Activated CD4-positive, alpha-beta memory T cell treated with anti-CD3 and anti-CD28 coated beads for 36 hours (primary cell): ENCODE data around the gene IMPG1. TPM values are rescaled to one million over a fixed set of nuclear protein-coding genes. Genes with fewer than 3 reads are reported as not detected.

Experiments
- CTCF ChIA-PET: fragments of 350-600 bp; sonication (Branson Sonifier 250); formaldehyde crosslinking; loops from one replicate; lab custom pipeline; 2021; ENCODE audit warnings: antibody characterized with exemption, inconsistent platforms; lab: Charles Lee
- POLR2A ChIA-PET: fragments of 350-600 bp; sonication (Branson Sonifier 250); formaldehyde crosslinking; loops from one replicate; lab custom pipeline; 2021; ENCODE audit warnings: antibody characterized with exemption; lab: Charles Lee
- DNase-seq: peaks from one replicate; pipeline ENCODE4 v3.0.0-alpha.2; 2020
- H3K27ac Mint-ChIP-seq: one replicate; pipeline ENCODE4 v1.8.0; 2021; ENCODE audit warnings: mixed read lengths
- H3K27me3 Mint-ChIP-seq: one replicate; pipeline ENCODE4 v1.8.0; 2021; ENCODE audit warnings: mixed read lengths
- H3K36me3 Mint-ChIP-seq: one replicate; pipeline ENCODE4 v1.8.0; 2021; ENCODE audit warnings: mixed read lengths
- H3K4me1 Mint-ChIP-seq: one replicate; pipeline ENCODE4 v1.8.0; 2021; ENCODE audit warnings: low read depth, mixed read lengths
- H3K4me3 Mint-ChIP-seq: one replicate; pipeline ENCODE4 v1.8.0; 2021; ENCODE audit warnings: mild to moderate bottlenecking, mixed read lengths
- H3K9me3 Mint-ChIP-seq: one replicate; pipeline ENCODE4 v1.8.0; 2021; ENCODE audit warnings: mixed read lengths
- intact Hi-C: fragments of 100-400 bp; cut with micrococcal nuclease; formaldehyde crosslinking; loops from one replicate; pipeline ENCODE4 v1.15.1; 2023
- total RNA-seq, 2 experiments: library from RNA; stranded (reverse); gene quantifications; one replicate each; pipeline ENCODE4 v1.2.3, GENCODE V29; 2021

The IMPG1 gene
- total RNA-seq, 2 experiments from 2014 or later: not detected

DNA sequence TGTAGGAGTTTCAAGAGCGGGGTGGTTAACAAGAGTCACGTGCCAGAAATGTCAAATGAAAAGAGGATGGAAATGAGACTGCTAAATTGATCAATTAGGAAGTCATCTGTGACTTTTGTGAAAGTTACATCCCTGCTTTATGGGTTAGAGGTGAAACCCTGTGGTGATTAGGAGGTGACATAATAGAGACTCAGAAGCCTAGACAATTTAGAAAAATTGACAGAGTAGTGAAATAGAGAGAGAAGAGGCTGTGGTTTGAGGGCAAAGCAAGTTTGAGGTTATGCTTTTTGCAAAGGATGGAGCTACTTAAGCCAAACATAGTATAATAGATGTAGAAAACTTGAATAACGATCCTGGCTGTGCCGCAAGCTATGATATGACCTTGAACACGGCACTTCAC, 71.8 kb downstream of the IMPG1 start:
- Mint-ChIP-seq H3K9me3 (no peaks in the 10 kb centered on the region), H3K4me1 (no peaks in the 10 kb centered on the region), H3K27me3 (no peaks in the 10 kb centered on the region), H3K4me3 (no peak overlapping the region), H3K27ac (no peak overlapping the region), H3K36me3 (no peaks in the 10 kb centered on the region)
- POLR2A ChIA-PET: no interaction called here
- intact Hi-C loops: no loop called here
- CTCF ChIA-PET: no interaction called here
- DNase-seq: no peak

DNA sequence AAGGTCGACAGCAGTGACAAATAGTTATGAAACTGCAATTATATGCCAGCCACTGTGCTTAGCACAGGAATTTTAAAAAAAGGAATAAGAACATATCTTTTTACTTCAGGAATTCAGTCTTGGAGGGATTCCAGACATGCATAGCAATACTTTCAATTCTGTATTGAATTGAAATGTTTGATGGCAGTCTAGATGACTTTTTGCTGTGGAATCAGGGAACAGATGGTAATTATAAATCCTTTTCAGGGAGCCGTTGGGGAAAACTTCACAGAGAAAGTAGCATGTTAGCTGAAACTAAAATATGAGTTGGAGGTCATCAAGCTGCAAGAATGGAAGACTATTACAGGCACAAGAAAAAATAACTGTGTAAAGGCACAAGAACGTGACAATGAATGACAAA, 74.8 kb downstream of the IMPG1 start:
- H3K9me3 Mint-ChIP-seq: no peaks in the 10 kb centered on the region
- CTCF ChIA-PET: no interaction called here
- no peak for DNase-seq
- intact Hi-C loops: no loop called here
- no peaks in the 10 kb centered on the region for H3K36me3 Mint-ChIP-seq
- peaks cover 2% of the 10 kb centered on the region for H3K27me3 Mint-ChIP-seq
- no peak overlapping the region for H3K4me3 Mint-ChIP-seq
- no peak overlapping the region for H3K27ac Mint-ChIP-seq
- POLR2A ChIA-PET: no interaction called here
- H3K4me1 Mint-ChIP-seq: no peaks in the 10 kb centered on the region

DNA sequence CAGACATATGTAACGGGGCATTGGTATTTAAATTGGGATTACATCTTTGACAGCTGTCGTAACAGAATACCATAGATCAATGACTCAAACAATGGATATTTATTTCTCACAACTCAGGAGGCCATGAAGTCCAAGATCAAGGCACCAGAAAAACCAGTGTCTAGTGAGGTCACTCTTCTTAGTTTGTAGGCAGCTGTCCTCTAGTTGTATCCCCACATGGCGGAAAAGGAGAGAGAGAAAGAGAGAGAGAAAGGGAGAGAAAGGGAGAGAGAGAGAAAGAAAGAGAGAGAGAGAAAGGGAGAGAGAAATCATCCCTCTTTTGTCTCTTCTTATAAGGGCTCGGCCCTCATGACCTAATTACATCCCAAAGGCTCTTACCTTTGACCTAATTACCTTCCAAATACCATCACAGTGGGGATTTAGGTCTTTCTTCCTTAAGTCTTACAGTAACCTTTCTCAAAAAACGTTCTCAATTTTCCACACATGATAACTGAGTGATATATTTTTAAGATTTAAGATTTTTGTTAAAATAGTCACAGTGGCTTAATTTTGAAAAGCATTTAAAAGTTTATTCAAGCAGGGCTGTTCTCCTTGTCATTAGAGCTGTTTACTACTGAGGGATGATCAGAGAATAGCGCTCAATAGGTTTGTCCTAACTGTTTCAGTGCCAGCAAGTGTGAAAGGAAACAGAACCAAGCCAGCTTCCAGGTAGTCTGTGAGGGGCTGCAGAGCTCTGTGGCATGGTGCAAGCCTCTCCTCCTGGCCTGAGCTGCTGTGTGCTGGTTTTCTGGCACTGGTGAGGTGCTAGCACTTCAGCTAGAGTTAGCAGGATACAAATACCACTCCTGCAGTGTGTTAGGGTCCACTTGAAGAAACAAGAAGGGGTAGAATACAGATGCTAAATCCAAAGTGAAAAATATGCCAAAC, 79.0 kb downstream of the IMPG1 start:
- no peak overlapping the region for H3K27ac Mint-ChIP-seq
- intact Hi-C loops: no loop called here
- H3K9me3 Mint-ChIP-seq: no peaks in the 10 kb centered on the region
- peaks cover 2% of the 10 kb centered on the region for H3K27me3 Mint-ChIP-seq
- H3K4me3 Mint-ChIP-seq: no peak overlapping the region
- no peaks in the 10 kb centered on the region for H3K36me3 Mint-ChIP-seq
- DNase-seq: no peak
- POLR2A ChIA-PET: no interaction called here
- H3K4me1 Mint-ChIP-seq: no peaks in the 10 kb centered on the region
- CTCF ChIA-PET: no interaction called here

DNA sequence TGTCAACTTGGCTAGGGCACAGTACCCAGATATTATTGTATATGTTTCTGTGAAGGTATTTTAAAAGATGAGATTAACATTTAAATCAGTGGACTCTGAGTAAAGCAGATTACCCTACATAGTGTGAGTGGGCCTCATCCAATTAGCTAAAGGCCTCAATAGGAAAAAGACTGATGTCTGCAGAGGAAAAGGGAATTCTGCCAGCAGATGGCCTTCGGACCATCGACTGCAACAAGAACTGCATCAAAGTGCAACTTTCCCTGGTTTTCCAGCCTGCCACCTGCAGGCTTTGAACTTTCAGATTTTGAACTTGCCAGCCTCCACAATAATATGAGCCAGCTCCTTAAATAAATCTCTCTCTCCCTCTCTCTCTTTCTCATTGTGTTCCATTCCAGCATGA, 80.5 kb downstream of the IMPG1 start:
- Mint-ChIP-seq H3K27me3 (peaks cover 2% of the 10 kb centered on the region), H3K9me3 (no peaks in the 10 kb centered on the region), H3K4me1 (no peaks in the 10 kb centered on the region), H3K36me3 (no peaks in the 10 kb centered on the region), H3K4me3 (no peak overlapping the region), H3K27ac (no peak overlapping the region)
- intact Hi-C loops: no loop called here
- DNase-seq: no peak
- ChIA-PET POLR2A (no interaction called here), CTCF (interaction anchor here (1.5 kb wide), 1 partner anchor 98 kb away, joined by 3 read pairs; no protein-coding TSS in a partner anchor)

DNA sequence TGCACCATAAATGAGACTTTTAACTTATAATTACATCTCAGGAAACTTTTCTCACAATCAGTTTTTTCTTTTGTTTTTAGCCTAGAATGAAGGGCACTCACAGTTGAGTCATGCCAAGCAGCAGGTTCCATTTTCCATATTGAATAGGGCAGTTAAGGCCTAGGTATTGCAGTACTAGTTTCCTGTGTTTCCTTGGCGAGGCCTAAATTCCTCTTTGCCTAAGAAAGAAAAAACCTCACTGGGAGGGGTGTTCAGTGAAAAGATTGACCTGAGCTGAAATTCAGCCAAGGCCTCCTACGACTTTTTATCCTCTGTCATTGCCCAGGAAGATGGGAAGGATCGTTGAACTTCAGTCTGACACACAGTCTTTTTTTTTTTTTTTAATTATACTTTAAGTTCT, 85.5 kb downstream of the IMPG1 start:
- no peaks in the 10 kb centered on the region for H3K27me3 Mint-ChIP-seq
- H3K27ac Mint-ChIP-seq: no peak overlapping the region
- H3K9me3 Mint-ChIP-seq: no peaks in the 10 kb centered on the region
- H3K4me1 Mint-ChIP-seq: no peaks in the 10 kb centered on the region
- no peak for DNase-seq
- H3K36me3 Mint-ChIP-seq: no peaks in the 10 kb centered on the region
- H3K4me3 Mint-ChIP-seq: no peak overlapping the region
- intact Hi-C loops: no loop called here
- ChIA-PET CTCF (no interaction called here), POLR2A (no interaction called here)

DNA sequence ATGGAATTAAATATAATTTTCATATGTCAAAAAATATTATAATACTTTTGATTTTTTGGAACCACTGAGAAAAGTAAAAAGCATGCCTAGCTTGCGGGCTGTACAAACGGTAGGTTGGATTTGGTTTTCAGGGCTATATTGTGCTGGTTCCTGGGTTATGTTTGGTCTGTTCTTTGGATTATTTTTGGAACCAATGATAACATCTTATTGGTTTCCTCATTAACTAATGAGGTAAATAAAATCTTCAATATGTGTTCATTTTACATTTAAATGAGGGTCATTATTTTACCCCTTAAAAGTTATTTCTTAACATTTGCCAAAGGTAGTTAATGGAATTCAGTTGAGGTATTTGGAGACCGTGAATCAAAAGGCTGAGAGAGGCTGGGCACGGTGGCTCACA, 96.6 kb downstream of the IMPG1 start:
- H3K4me1 Mint-ChIP-seq: no peaks in the 10 kb centered on the region
- ChIA-PET CTCF (no interaction called here), POLR2A (no interaction called here)
- peaks cover 1% of the 10 kb centered on the region for H3K27me3 Mint-ChIP-seq
- no peak for DNase-seq
- no peak overlapping the region for H3K27ac Mint-ChIP-seq
- H3K9me3 Mint-ChIP-seq: no peaks in the 10 kb centered on the region
- H3K36me3 Mint-ChIP-seq: no peaks in the 10 kb centered on the region
- intact Hi-C loops: no loop called here
- H3K4me3 Mint-ChIP-seq: no peak overlapping the region

DNA sequence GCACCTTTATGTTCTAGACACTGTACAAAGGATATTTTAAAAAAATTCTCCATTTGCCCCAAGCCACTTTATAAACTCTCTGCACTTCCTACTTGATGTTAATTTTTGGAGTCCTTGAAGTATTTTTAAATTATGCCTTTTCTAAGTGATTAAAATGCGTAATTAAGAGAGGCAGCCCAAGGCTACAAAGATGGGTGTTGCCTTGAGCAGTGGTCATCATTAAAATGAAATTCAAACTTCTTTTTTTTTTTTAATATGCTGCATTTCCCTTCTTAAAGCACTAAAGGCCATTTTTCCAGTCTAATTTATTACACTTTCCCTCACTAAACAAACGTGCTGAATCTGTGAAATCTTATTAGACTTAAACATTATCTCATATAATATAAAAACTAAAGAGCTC, 102.4 kb downstream of the IMPG1 start:
- no peaks in the 10 kb centered on the region for H3K4me1 Mint-ChIP-seq
- intact Hi-C loops: no loop called here
- H3K9me3 Mint-ChIP-seq: no peaks in the 10 kb centered on the region
- H3K4me3 Mint-ChIP-seq: no peak overlapping the region
- DNase-seq: no peak
- peaks cover 4% of the 10 kb centered on the region for H3K27me3 Mint-ChIP-seq
- no peak overlapping the region for H3K27ac Mint-ChIP-seq
- H3K36me3 Mint-ChIP-seq: no peaks in the 10 kb centered on the region
- POLR2A ChIA-PET: no interaction called here
- CTCF ChIA-PET: no interaction called here

DNA sequence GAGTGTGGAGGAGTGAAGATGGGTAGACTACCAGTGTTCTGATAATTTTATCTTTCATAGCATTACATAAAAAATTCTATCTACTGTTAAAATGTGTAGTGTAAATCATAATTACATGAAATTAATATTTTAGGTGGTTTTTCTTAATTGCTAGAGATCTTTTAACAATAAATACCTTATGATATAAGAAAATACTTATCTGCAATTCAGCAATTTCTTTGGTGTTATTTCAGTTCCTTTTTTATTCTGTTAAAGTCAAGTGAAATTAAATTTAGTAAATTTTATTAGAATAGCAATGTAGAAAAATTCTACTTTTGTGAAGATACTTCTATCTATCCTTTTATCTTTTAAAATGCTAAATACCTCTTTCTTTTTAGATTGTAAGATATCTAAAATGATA, 104.3 kb downstream of the IMPG1 start:
- Mint-ChIP-seq H3K27me3 (peaks cover 3% of the 10 kb centered on the region), H3K4me3 (no peak overlapping the region), H3K9me3 (no peaks in the 10 kb centered on the region), H3K27ac (no peak overlapping the region), H3K36me3 (no peaks in the 10 kb centered on the region), H3K4me1 (no peaks in the 10 kb centered on the region)
- no peak for DNase-seq
- ChIA-PET POLR2A (no interaction called here), CTCF (interaction anchor here (1.4 kb wide), 1 partner anchor 75 kb away, joined by 5 read pairs; no protein-coding TSS in a partner anchor)
- intact Hi-C loops: no loop called here

DNA sequence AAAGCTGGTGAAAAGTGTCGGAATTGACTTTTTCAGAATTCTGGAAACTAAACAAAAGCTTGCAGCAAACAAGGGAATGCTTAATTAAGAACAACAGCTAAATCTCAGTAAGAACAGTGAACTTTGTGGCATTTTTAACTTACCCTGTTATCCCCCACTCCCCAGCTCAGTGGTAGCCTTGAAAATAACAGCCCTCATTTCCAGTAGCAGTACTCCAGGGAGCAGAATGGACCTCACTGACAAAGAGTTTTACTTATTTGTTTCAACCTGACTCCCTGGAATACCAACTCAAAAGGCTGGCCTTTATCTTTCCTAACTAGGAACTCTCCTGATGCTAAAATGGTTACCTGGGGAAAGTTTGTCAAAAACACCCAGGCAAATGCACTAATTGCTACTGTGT, 108.9 kb downstream of the IMPG1 start:
- POLR2A ChIA-PET: no interaction called here
- Mint-ChIP-seq H3K27ac (no peak overlapping the region), H3K27me3 (peaks cover 6% of the 10 kb centered on the region), H3K9me3 (no peaks in the 10 kb centered on the region), H3K36me3 (no peaks in the 10 kb centered on the region), H3K4me1 (no peaks in the 10 kb centered on the region), H3K4me3 (no peak overlapping the region)
- DNase-seq: no peak
- intact Hi-C loops: no loop called here
- CTCF ChIA-PET: no interaction called here

DNA sequence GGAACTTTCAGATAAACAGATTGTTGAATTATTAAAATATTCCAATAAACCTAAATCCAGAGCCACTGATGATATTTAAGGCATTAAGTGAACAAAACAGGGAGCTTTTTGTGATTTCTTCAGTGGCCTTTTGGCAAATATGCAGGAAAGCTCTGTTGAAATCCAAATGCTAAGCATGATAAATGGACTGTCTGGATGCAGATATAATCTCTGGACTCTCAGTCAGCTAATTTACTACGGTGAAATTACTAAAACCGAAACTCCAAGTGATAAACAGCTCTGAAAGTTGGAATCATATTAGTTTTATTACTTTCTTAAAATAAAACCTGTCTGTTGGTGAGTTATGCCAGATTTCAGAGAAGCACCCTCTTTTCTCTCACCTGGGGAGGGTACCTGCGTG, 120.3 kb downstream of the IMPG1 start:
- intact Hi-C loops: no loop called here
- Mint-ChIP-seq H3K27ac (no peak overlapping the region), H3K9me3 (peaks cover under 1% of the 10 kb centered on the region), H3K4me3 (no peak overlapping the region), H3K4me1 (no peaks in the 10 kb centered on the region), H3K36me3 (no peaks in the 10 kb centered on the region), H3K27me3 (peaks cover 7% of the 10 kb centered on the region)
- ChIA-PET CTCF (no interaction called here), POLR2A (no interaction called here)
- DNase-seq: no peak

DNA sequence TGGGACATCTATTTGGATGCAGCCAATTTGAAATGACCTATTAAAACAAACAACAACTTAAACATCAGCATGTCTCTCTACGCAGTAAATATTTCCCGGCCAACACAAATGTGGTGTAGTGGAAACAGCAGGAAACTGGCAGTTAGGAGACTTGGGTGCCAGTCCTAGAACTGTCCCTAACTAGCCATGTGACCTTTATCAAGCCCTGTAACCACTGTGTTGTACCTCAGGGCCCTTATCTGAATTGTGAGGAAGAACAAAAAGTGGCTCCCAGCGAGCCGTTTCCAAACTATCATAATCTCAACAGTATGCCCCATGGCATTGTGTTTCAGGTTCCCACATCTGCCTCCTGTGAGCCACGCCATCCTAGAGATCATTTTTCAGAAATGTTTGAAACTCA, 124.5 kb downstream of the IMPG1 start:
- Mint-ChIP-seq H3K9me3 (no peaks in the 10 kb centered on the region), H3K27ac (no peak overlapping the region), H3K4me1 (no peaks in the 10 kb centered on the region), H3K36me3 (no peaks in the 10 kb centered on the region), H3K4me3 (no peak overlapping the region), H3K27me3 (peaks cover 9% of the 10 kb centered on the region)
- no peak for DNase-seq
- ChIA-PET POLR2A (no interaction called here), CTCF (interaction anchor here (2.5 kb wide), 1 partner anchor 13 kb away, joined by 12 read pairs; no protein-coding TSS in a partner anchor)
- intact Hi-C loops: no loop called here

DNA sequence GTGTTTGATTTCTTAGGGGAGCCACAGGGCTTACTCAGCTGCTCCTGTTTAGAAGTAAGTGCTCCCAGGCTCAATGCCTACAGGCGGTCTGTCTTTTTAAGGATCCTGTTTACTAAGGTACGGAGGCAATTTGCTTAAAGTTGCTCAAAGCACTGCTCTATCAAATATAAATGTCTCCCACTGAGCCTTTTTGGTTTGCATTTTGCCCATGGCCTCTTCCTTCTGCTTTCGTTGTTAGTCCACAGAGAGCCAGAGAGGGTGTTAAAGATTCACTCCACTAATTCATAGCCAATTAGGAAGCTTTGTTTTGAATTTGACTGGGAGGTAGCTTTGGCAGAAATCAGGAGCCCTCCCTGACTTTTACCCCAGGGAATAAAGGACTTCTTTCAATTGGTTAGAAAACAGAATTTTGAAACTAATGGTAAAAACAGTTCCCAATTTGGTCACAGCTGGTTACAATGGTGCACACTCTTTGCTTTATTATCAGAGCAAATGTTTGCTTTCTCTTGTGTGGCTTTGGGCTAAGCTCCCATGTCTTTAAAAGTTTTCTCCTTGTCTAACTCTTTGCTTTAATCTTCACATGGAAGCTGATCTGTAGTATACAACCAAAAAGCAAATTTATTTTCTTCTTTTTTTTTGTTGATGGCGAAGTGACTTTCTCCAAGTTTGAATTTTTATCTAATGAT, 126.2 kb downstream of the IMPG1 start:
- DNase-seq: no peak
- intact Hi-C loops: no loop called here
- Mint-ChIP-seq H3K36me3 (no peaks in the 10 kb centered on the region), H3K4me3 (no peak overlapping the region), H3K27ac (no peak overlapping the region), H3K27me3 (peaks cover 10% of the 10 kb centered on the region), H3K4me1 (no peaks in the 10 kb centered on the region), H3K9me3 (no peaks in the 10 kb centered on the region)
- ChIA-PET POLR2A (no interaction called here), CTCF (interaction anchor here (2.5 kb wide), 1 partner anchor 12 kb away, joined by 12 read pairs; no protein-coding TSS in a partner anchor)
